ENCODE measurements around the gene ELP5. TPM values are rescaled to one million over a fixed set of nuclear protein-coding genes. Genes with fewer than 3 reads are reported as not detected.

The ELP5 gene
- 10 to 100 TPM; 33.7 to 47.3 TPM for total RNA-seq

GRCh38 chr17:7252176-7253043 is at the start of gene ELP5:
TSS of gene ELP5 (plus strand) at chr17:7252215. CDS start at chr17:7252551, 336 bp downstream.

GRCh38 chr17:7219812-7220592 is 32.0 kb upstream of the ELP5 start, which contains the start of the genes ACADVL and DLG4:
TSS of gene ACADVL (plus strand) at chr17:7219938. CDS start at chr17:7219985, 47 bp downstream.
TSS of gene DLG4 (minus strand) at chr17:7219836.

GRCh38 chr17:7234083-7234951 is 17.7 kb upstream of the ELP5 start, which contains the start of gene DVL2:
TSS of gene DVL2 (minus strand) at chr17:7234517. CDS start at chr17:7234262, 255 bp downstream.

GRCh38 chr17:7239091-7240027 is 12.7 kb upstream of the ELP5 start, which contains the start of gene PHF23:
TSS of gene PHF23 (minus strand) at chr17:7239457. CDS start at chr17:7239279, 178 bp downstream.

GRCh38 chr17:7241783-7242716 is 10.0 kb upstream of the ELP5 start, which contains the start of gene GABARAP:
TSS of gene GABARAP (minus strand) at chr17:7242449. CDS start at chr17:7242330, 119 bp downstream.

GRCh38 chr17:7251661-7252175 is 297 bp upstream of the ELP5 start, which contains the start of gene CTDNEP1:
TSS of gene CTDNEP1 (minus strand) at chr17:7251734. CDS start at chr17:7251296, 438 bp downstream.

GRCh38 chr17:7262192-7262934 is 10.3 kb downstream of the ELP5 start, which contains the start of gene CLDN7:
TSS of gene CLDN7 (minus strand) at chr17:7262478. CDS start at chr17:7262043, 435 bp downstream.

GRCh38 chr17:7281074-7281952 is 29.3 kb downstream of the ELP5 start, which contains the start of gene SLC2A4:
TSS of gene SLC2A4 (plus strand) at chr17:7281718. CDS start at chr17:7281935, 217 bp downstream.

GRCh38 chr17:7294614-7295153 is 42.7 kb downstream of the ELP5 start, which contains the start of gene YBX2:
TSS of gene YBX2 (minus strand) at chr17:7294639. CDS start at chr17:7294500, 139 bp downstream.

GRCh38 chr17:7306911-7307685 is 55.1 kb downstream of the ELP5 start, which contains the start of gene EIF5A:
TSS of gene EIF5A (plus strand) at chr17:7307628. CDS start at chr17:7309636, 2,008 bp downstream.

Small RNA genes lying within 50 kb of the gene (small RNA-seq; reads per million reads assigned to genes)
- 716 to 1,035 reads per million in 2 donors for gene MIR324
- gene RF00019, result 0 reads per million in 2 donors

Other genes with a start within 250 kb of the ELP5 start
- 10 to 100 TPM; 87.2 to 90.5 TPM for gene RNASEK, start 239.6 kb upstream of the ELP5 start, total RNA-seq
- gene BCL6B, start 229.2 kb upstream of the ELP5 start, total RNA-seq, result not detected
- 1 to 10 TPM in 1 of 2 donors, under 1 TPM in 1; 1.00 to 1.4 TPM for gene SLC16A13, start 216.2 kb upstream of the ELP5 start, total RNA-seq
- under 1 TPM in 1 of 2 donors, not detected in 1; under 0.01 TPM for gene SLC16A11, start 208.1 kb upstream of the ELP5 start, total RNA-seq
- not detected for gene CLEC10A, start 172.0 kb upstream of the ELP5 start, total RNA-seq
- not detected for gene ASGR2, start 137.4 kb upstream of the ELP5 start, total RNA-seq
- gene ASGR1, start 72.8 kb upstream of the ELP5 start, total RNA-seq, result under 1 TPM; 0.33 to 0.34 TPM
- 1 to 10 TPM; 6.2 to 9.7 TPM for gene DLG4, start 32.4 kb upstream of the ELP5 start, total RNA-seq
- gene ACADVL, start 32.3 kb upstream of the ELP5 start, total RNA-seq, result 100 to 1,000 TPM in 1 of 2 donors, 10 to 100 TPM in 1; 86.6 to 149 TPM
- gene DVL2, start 17.7 kb upstream of the ELP5 start, total RNA-seq, result 100 to 1,000 TPM in 1 of 2 donors, 10 to 100 TPM in 1; 98.6 to 107 TPM
- gene PHF23, start 12.8 kb upstream of the ELP5 start, total RNA-seq, result 10 to 100 TPM; 65.7 to 80.9 TPM
- 100 to 1,000 TPM; 165 to 225 TPM for gene GABARAP, start 9.8 kb upstream of the ELP5 start, total RNA-seq
- gene CTDNEP1, start 481 bp upstream of the ELP5 start, total RNA-seq, result 10 to 100 TPM; 18.6 to 30.3 TPM
- under 1 TPM; 0.69 to 1.00 TPM for gene CLDN7, start 10.3 kb downstream of the ELP5 start, total RNA-seq
- gene SLC2A4, start 29.5 kb downstream of the ELP5 start, total RNA-seq, result under 1 TPM; under 0.01 to 0.34 TPM
- under 1 TPM in 1 of 2 donors, not detected in 1; 0.67 TPM for gene YBX2, start 42.4 kb downstream of the ELP5 start, total RNA-seq
- gene EIF5A, start 55.4 kb downstream of the ELP5 start, total RNA-seq, result 100 to 1,000 TPM; 830 to 988 TPM
- gene GPS2, start 63.1 kb downstream of the ELP5 start, total RNA-seq, result 10 to 100 TPM; 74.7 to 87.2 TPM
- 10 to 100 TPM; 14.8 to 16.7 TPM for gene NEURL4, start 77.1 kb downstream of the ELP5 start, total RNA-seq
- under 1 TPM in 1 of 2 donors, not detected in 1; 0.67 TPM for gene ACAP1, start 84.3 kb downstream of the ELP5 start, total RNA-seq
- 1 to 10 TPM; 1.3 to 3.4 TPM for gene KCTD11, start 99.9 kb downstream of the ELP5 start, total RNA-seq
- not detected for gene TMEM95, start 102.9 kb downstream of the ELP5 start, total RNA-seq
- gene TNK1, start 128.9 kb downstream of the ELP5 start, total RNA-seq, result under 1 TPM; 0.69 to 1.00 TPM
- 10 to 100 TPM in 1 of 2 donors, 1 to 10 TPM in 1; 9.6 to 12.0 TPM for gene PLSCR3, start 142.3 kb downstream of the ELP5 start, total RNA-seq
- gene TMEM256, start 151.9 kb downstream of the ELP5 start, total RNA-seq, result 100 to 1,000 TPM in 1 of 2 donors, 10 to 100 TPM in 1; 73.0 to 107 TPM
- 1 to 10 TPM; 4.0 to 4.1 TPM for gene NLGN2, start 155.6 kb downstream of the ELP5 start, total RNA-seq
- gene SPEM1, start 168.1 kb downstream of the ELP5 start, total RNA-seq, result not detected
- gene SPEM2, start 173.4 kb downstream of the ELP5 start, total RNA-seq, result not detected
- not detected for gene SPEM3, start 176.6 kb downstream of the ELP5 start, total RNA-seq
- 1 to 10 TPM; 7.3 to 7.9 TPM for gene TMEM102, start 183.2 kb downstream of the ELP5 start, total RNA-seq
- gene FGF11, start 187.3 kb downstream of the ELP5 start, total RNA-seq, result under 1 TPM; under 0.01 to 0.33 TPM
- 1 to 10 TPM; 5.5 to 5.7 TPM for gene CHRNB1, start 192.8 kb downstream of the ELP5 start, total RNA-seq
- 10 to 100 TPM; 16.3 to 23.1 TPM for gene ZBTB4, start 227.4 kb downstream of the ELP5 start, total RNA-seq
- not detected for gene SLC35G6, start 229.2 kb downstream of the ELP5 start, total RNA-seq
- 10 to 100 TPM; 95.3 to 96.9 TPM for gene POLR2A, start 232.2 kb downstream of the ELP5 start, total RNA-seq